Peyer's patch (tissue), 4 donors: ENCODE results near the gene ABCC4. TPM values are rescaled to one million over a fixed set of nuclear protein-coding genes. Genes with fewer than 3 reads are reported as not detected.

Source experiments
- DNase-seq, 3 donors: peaks; one replicate each; pipeline ENCODE4 v3.0.0-alpha.2; 2017 to 2019
- H3K27ac ChIP-seq, 4 donors: fragments of 200-600 bp; sonication (generic); one replicate each; pipeline ENCODE4 v1.5.1; 2016 to 2019
- H3K27me3 ChIP-seq, 2 donors: fragments of 200-600 bp; sonication (generic); one replicate each; pipeline ENCODE4 v1.5.1; 2019
- H3K36me3 ChIP-seq, 3 donors: fragments of 200-600 bp; sonication (generic); one replicate each; pipeline ENCODE4 v1.5.1; 2016 to 2019
- H3K4me1 ChIP-seq, 4 donors: fragments of 200-600 bp; sonication (generic); one replicate each; pipeline ENCODE4 v1.5.1; 2016 to 2019
- H3K4me3 ChIP-seq, 4 donors: fragments of 200-600 bp; sonication (generic); 1 replicate in 3 of 4; 2 replicates in 1 of 4; pipeline ENCODE4 v1.5.1; 2016 to 2019; ENCODE audit warnings: mild to moderate bottlenecking in 1 of 4
- H3K9me3 ChIP-seq, 4 donors: fragments of 200-600 bp; sonication (generic); one replicate each; pipeline ENCODE4 v1.5.1; 2016 to 2019; ENCODE audit warnings: mild to moderate bottlenecking in 1 of 4
- POLR2A ChIP-seq, 2 donors: fragments of 450-650 bp; IDR thresholded peaks; one replicate each; pipeline ENCODE4 v1.5.1; 2017; ENCODE audit warnings: antibody characterized with exemption in 2 of 2, mild to moderate bottlenecking in 2 of 2, moderate library complexity in 2 of 2
- small RNA-seq, 2 donors: library from RNA; depleted of rRNA; stranded (forward); fragments of <200 nt; gene quantifications; one replicate each; pipeline ENCODE3, GENCODE V24; 2016
- total RNA-seq, 4 donors: library from RNA; depleted of rRNA; stranded (reverse); fragments of >200 nt; gene quantifications; one replicate each; pipeline ENCODE4 v1.1.0, GENCODE V29; 2016
- TF ChIP-seq, protein P1 (sequence below), 6 experiments: fragments of 450-650 bp in 4 of 6; fragments of 200-600 bp in 2 of 6; sonication (generic) in 1 of 6; IDR thresholded peaks; one replicate each; pipeline ENCODE4 v1.5.1; 2017 to 2019; ENCODE audit warnings: antibody characterized with exemption in 6 of 6, mild to moderate bottlenecking in 3 of 6, moderate library complexity in 1 of 6

ABCC4 gene
- total RNA-seq, 4 donors from 2014 or later: 7.2 to 81.7 (median 13.7) TPM

DNA sequence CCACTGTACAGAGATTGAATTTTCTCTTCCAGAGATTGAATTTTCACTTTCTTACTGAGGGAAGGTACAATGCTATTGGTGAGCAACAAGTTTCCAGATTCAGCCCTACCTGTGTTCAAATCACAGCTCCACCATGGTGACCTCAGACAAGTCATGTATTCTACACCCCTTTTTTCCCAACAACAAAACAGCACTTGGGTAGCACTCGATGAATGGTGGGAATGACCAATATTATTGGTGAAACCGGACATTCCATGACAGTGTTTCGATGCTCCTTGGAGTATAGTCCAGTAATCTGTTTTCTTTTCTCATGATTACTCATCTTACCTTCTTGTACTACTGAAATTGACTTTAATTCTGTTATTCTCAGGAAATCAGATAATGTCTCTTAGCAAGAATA is 322.7 kb downstream of the ABCC4 start:
- Histone ChIP-seq H3K4me1 (no peaks in the 10 kb centered on the region), H3K27ac (no peak overlapping the region), H3K4me3 (no peak overlapping the region), H3K36me3 (no peaks in the 10 kb centered on the region), H3K27me3 (no peaks in the 10 kb centered on the region), H3K9me3 (no peaks in the 10 kb centered on the region)
- TF ChIP-seq, protein P1, sequence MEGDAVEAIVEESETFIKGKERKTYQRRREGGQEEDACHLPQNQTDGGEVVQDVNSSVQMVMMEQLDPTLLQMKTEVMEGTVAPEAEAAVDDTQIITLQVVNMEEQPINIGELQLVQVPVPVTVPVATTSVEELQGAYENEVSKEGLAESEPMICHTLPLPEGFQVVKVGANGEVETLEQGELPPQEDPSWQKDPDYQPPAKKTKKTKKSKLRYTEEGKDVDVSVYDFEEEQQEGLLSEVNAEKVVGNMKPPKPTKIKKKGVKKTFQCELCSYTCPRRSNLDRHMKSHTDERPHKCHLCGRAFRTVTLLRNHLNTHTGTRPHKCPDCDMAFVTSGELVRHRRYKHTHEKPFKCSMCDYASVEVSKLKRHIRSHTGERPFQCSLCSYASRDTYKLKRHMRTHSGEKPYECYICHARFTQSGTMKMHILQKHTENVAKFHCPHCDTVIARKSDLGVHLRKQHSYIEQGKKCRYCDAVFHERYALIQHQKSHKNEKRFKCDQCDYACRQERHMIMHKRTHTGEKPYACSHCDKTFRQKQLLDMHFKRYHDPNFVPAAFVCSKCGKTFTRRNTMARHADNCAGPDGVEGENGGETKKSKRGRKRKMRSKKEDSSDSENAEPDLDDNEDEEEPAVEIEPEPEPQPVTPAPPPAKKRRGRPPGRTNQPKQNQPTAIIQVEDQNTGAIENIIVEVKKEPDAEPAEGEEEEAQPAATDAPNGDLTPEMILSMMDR (IDR thresholded peaks at IDR 0.05): no peak
- no peak for DNase-seq

DNA sequence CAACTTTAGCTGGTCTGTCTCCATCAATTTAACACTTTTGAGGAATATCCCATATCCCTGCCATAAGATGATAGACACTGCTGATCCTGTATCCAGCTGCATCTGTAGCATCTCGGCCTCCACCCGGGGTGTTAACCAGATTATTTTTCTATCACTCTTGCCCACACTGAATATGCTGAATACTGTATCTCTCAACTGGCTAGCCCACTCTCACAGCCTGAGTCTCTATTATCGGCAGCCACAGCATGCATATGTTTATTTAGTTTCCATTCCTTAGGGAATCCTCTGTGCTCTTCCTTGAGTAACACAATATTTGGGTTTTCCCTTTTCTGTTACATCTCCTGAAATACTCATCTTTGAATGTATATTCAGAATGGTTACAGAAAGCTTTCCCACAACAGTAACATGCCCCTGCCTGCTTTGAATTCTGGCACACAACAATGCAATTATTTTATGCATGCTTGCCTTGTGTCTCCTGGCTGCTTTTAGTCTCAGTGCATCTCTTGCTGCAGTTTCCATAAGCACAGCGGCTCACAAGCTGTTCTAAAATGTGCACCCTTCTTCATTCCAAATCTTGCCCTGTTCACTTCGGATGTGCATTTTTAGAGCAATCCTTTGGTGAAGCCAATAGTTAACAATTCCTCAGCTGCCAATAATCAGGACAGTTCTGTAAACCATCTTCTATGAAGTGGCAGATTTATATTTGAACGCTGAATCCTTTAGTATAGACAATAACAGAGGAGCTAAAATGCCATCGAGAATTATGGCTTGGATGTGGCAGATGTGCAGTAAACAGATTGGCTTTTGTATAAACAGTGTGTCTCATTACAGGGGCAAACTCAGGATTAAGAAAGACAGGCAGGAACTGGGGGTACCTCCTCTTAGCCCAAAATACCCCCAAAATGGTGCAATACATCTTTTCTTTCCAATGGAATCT is 327.0 kb downstream of the ABCC4 start:
- H3K9me3 ChIP-seq: no peaks in the 10 kb centered on the region
- no peak for TF ChIP-seq POLR2A (IDR thresholded peaks at IDR 0.05)
- TF ChIP-seq, protein P1 (IDR thresholded peaks at IDR 0.05): no peak
- H3K27me3 ChIP-seq: no peaks in the 10 kb centered on the region
- no peak overlapping the region for H3K4me3 ChIP-seq
- DNase-seq: no peak
- H3K36me3 ChIP-seq: no peaks in the 10 kb centered on the region
- no peaks in the 10 kb centered on the region for H3K4me1 ChIP-seq
- no peak overlapping the region for H3K27ac ChIP-seq

DNA sequence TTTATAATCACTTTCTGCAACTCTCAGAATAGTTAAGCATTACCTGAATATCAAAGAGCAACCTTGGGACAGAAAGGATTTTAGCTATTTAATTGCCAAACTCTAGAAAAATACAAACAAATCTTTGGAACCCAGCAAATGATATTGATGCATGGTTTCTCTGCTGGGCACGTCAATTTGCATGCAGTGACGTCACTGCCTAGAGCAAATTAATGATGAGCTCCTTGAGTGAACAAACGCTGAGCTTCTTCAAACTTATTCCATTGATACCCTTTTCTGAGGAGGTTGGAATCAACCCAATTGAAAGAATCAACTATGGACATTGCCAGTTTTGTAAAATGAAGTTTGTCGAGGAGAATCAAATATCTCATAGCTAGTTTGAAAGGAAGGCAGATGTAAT is 329.0 kb downstream of the ABCC4 start:
- no peak for TF ChIP-seq POLR2A (IDR thresholded peaks at IDR 0.05)
- TF ChIP-seq, protein P1 (IDR thresholded peaks at IDR 0.05): no peak
- Histone ChIP-seq H3K4me3 (no peak overlapping the region), H3K27me3 (peaks cover 0 to 13% of the 10 kb centered on the region in 2 donors), H3K9me3 (no peaks in the 10 kb centered on the region), H3K36me3 (no peaks in the 10 kb centered on the region), H3K4me1 (peaks cover 0 to 14% (median 0%) of the 10 kb centered on the region in 4 donors), H3K27ac (no peak overlapping the region)
- DNase-seq: no peak

Small RNAs within 50 kb of the gene (small RNA-seq; reads per million reads assigned to genes)
- 0 reads per million in 2 donors for gene RNU6-62P
- 0 reads per million in 2 donors for gene RNY3P8
- 1.7 to 1.9 reads per million in 2 donors for gene RNY4P27
